Kidney capillary endothelial cell (primary cell): ENCODE measurements around the gene MPRIP.
"Not testable (repeated sequence)": the region's sequence is repeated elsewhere in the genome, so short reads cannot be mapped to it uniquely, and the experiment has no call there.

ENCODE experiments used
- DNase-seq: peaks from one replicate; pipeline ENCODE4 v3.0.0-alpha.2; 2018; ENCODE audit warnings: low spot score

Gene MPRIP

DNA sequence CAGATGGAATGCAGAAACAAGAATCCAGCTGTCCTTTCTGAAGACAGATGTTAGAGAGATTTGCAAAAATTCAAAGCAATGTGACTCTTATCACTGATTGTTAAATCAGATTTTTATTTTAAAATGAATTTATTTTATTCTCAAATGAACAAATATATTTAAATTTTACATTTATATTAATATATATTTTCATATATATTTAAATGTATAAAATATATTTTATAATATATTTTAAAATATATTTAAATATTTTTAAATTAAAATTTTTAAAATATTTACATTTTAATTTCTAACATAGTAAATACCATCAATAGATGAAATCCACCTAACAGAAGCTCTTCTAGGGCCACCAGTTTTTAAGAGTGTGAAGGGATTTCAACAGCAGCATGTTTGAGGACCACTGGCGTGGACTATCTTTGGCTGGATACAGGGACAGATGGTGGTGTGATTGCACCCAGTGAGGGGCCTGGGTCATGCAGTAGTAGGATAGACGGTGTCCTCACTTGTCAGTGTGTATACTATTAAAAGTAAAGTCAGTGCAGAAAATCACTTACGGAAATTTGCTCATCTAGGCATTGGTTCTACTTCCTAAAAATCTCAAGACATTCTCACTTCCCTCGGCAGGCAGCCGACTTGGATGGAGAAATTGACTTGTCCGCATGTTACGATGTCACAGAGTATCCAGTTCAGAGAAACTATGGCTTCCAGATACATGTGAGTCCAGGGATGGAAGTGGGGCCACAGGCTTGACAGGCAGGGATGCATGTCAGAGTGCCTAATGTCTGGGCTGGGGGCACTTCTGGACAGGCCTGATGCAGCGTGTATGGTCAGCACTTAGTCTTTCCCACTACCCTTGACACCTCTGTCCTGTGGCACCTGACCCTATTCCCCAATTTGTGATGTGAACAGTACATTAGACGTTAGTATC lies 107.5 kb downstream of the MPRIP start:
- no peak for DNase-seq

- no peak for DNase-seq
These were observed 108.2 kb downstream of the MPRIP start for GRCh38 chr17:17150448-17150800.

- peak; percentile 62 for DNase-seq
These were observed 108.8 kb downstream of the MPRIP start for GRCh38 chr17:17151055-17151454.

DNA sequence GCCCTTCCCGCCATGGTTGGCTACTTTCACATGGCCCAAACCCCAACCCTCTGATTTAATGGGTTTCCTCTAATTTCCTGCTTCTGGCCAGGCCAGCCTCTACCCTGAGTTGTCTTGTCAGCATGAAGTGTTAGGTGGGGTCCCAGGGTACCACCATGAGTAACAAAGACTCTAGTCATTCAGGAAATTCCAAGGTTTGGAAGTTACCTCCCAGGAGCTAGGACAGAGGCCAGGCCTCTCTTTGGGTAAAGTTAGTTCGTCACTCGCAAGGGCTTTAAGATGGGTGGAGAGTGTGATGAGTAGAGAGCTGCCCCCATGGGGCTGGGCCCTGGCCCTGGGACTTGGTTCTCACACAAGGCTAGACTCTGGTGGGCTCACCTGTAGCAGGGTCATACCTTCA lies 109.3 kb downstream of the MPRIP start:
- DNase-seq = no peak

DNA sequence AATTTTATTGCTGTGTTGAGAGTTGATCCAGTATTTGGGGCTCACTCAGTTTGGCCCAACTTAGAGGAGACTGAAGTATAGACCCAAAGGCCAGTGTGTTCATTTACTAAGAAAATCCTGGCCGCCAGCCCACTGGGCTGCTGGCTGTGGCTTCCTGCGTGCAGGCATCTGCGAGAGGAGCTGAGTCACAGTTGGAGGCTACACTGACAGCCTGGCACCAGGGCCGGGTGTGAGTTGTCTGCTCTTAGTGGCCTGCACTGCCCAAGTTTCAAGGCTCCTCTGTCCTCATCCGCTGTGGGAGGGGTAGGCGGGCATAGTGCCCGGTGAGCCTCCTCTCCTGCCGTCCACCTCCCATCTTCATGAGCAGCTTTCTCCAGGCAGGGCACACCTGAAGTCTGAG lies 109.7 kb downstream of the MPRIP start:
- DNase-seq = peak; percentile 82

- DNase-seq = no peak
These were observed 110.1 kb downstream of the MPRIP start for GRCh38 chr17:17152385-17152784.

DNA sequence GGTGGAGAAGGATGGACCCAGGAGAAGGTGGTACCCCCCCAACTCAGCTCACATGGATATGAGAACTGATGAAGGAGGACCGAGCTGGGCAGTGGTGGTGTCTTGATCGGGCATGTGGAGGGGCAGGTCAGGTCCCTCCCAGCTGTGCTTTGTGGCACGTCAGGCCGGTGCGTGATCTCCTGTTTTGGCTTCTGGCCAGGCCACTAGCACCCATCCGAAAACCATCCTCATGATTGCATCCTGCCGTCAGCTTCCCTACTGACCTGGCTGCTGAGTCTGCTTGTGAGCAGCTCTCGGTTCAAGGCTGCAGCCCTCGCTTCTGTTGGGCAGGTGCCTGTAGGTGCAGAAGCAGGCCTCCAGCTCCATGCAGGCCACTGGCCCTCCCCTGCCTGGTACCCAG lies 110.8 kb downstream of the MPRIP start:
- no peak for DNase-seq

DNA sequence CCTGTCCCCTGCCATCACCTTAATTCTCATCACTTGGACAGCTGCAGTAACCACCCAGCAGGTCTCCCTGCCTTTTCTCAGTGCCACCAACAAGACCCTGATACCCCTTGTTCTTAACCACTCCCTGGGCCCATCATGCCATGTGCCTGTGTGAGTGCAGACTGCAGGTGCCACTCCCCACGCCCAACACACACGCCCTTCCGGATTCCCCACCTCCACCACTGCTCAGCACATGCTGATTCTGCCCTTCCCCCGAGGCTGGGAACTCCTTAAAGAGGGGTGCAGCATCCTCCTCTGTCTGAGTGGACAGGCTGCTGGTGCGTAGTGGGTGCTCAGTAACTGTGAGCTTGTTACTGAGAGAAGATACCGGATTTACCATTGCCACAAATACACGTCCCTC lies 111.5 kb downstream of the MPRIP start:
- DNase-seq = no peak

DNA sequence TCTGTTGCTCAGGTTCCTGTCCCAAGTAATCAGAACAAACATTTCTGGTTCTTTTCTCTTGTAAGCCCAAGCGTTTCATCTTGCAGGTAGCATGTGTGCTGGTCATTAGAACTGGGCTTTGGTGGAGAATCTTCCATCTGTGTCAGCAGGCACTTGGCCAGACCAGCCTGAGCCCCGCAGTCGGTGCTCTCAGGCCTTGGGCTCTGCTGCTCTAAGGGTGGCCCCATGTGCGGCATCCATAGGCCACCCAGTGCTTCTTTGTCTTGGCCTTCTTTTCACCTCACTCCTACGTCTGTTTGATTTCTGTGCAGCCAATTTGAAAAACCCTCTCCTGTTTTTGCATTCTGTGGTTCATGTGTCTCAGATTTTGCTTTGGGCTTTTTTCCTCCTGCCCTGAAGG lies 112.3 kb downstream of the MPRIP start:
- DNase-seq = no peak

- no peak for DNase-seq
These were observed 112.7 kb downstream of the MPRIP start for GRCh38 chr17:17154981-17155380.

DNA sequence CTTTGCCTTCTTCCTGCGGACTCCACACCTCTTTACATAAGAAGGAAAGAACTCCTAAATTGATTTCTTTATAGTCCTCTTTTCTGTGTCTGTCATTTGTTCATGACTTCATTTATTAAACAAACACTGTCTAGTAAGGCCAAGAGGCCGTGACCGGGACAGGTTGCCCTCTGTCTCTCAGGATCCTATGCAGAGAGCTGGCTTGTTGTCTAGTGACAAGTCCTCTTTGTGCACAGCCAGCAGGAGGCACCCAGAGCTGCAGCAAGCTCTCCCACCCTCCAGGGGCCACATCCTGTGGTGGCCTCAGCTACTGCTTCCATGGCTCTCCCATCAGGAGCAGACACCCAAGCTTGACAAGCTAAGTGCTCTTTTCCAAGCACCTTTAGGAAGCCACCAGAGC lies 113.3 kb downstream of the MPRIP start:
- no peak for DNase-seq

GRCh38 chr17:17156107-17156506 lies 113.8 kb downstream of the MPRIP start:
- DNase-seq = no peak

DNA sequence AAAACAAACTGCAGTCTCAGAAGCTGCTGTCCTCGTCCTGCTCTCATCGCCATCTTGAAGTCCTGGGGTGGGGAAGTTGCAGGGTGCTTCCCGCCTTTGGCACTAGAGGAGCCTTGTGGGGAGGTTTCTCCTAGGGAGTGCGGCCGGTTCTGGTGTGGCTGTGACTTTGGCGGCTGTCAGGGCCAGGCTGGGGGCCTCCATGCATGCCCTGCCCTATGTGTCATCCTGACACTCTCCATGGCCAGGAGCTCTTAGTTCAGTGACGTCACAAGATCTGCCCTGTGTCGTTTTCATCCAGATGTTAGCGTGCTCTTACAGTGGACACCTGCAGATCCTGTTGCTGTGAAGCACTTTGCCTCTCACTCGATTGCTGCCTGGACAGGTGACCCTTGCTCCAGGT lies 114.3 kb downstream of the MPRIP start:
- no peak for DNase-seq

DNA sequence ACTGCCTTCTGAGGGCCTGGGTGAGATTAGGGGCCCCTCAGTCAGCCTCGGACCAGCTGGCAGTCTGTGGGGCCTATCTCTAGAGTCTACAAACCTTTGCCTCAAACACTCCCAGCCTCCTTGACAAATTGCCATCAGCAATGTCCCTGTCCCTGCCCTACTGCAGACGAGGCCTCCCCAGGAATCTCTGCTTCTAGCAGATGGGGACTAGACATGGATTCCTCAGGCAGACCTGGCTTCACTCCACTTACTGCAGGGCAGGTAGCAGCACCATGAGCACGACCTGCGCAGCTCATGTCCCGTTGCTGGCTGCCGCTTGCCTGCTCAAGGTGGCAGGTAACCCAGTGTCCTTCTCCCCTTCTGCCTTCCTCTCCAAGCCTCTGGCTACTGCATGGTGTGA lies 114.8 kb downstream of the MPRIP start:
- no peak for DNase-seq

DNA sequence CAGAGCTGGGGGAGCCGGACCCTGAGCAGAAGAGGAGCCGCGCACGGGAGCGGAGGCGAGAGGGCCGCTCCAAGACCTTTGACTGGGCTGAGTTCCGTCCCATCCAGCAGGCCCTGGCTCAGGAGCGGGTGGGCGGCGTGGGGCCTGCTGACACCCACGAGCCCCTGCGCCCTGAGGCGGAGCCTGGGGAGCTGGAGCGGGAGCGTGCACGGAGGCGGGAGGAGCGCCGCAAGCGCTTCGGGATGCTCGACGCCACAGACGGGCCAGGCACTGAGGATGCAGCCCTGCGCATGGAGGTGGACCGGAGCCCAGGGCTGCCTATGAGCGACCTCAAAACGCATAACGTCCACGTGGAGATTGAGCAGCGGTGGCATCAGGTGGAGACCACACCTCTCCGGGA lies 116.2 kb downstream of the MPRIP start:
- not testable (repeated sequence) for DNase-seq

DNA sequence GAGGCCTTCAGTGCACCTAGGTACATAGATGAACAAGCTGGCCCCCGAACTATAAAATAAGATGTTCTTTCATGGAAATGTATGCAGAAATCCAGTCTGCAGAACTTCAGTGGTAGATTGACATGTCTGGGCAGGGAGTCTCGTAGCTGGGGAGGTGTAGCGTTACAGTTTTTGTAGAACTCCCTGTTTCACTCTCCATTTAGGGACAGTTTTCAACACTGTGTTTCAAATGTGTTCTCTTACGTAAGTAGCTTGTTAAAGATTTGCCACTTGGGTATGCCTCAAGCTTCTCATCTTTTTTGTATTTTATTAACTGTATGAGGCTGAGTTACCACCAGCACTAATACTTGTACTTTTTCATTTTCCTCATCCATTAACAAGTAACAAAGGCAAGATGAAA lies 117.3 kb downstream of the MPRIP start:
- DNase-seq = no peak

DNA sequence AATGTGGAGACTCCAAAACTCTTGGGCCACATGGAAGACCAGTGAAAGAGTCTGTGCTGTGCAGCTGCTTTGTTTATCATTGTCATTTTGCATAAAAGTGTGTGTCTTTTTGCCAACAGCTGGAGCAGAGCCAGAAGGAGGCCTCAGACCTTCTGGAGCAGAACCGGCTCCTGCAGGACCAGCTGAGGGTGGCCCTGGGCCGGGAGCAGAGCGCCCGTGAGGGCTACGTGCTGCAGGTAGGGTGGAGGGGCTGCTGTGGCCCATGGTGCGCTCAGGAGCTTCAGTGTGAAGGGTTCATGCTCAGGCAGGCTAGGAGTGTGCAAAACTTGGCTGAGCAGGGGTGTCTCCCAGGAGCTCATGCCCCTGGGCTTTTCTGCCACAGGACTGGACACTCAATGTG lies 118.9 kb downstream of the MPRIP start:
- DNase-seq = no peak

DNA sequence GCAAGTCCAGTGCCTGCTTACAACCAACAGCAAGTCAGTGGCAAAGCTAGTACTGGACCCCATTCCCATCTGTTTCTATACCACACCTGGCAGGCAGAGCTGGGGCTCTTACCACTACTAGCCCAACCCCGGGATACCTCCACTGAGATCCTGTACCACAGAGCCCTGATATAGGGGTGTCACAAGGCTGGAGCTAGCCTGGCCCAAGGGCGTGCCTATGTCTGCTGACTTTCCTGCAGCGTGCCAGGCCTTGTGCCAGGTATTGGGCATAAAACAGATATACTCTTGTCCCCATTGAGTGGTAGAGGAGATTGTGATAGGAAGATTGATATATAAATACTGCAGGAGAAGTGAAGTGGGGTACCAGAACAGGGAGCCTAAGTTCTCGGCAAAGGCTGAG lies 119.5 kb downstream of the MPRIP start:
- DNase-seq = no peak

DNA sequence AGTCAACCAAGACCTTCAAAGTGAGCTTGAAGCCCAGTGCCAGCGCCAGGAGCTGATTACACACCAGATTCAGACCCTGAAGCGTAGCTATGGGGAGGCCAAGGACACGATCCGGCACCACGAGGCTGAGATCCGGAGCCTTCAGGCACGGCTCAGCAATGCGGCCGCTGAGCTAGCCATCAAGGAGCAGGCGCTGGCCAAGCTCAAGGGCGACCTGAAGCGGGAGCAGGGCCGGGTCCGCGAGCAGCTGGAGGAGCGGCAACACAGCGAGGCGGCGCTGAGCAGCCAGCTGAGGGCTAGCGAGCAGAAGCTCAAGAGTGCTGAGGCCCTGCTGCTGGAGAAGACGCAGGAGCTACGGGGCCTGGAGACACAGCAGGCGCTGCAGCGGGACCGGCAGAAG lies 121.9 kb downstream of the MPRIP start:
- no peak for DNase-seq

- no peak for DNase-seq
These were observed 122.4 kb downstream of the MPRIP start for GRCh38 chr17:17164676-17165075.

DNA sequence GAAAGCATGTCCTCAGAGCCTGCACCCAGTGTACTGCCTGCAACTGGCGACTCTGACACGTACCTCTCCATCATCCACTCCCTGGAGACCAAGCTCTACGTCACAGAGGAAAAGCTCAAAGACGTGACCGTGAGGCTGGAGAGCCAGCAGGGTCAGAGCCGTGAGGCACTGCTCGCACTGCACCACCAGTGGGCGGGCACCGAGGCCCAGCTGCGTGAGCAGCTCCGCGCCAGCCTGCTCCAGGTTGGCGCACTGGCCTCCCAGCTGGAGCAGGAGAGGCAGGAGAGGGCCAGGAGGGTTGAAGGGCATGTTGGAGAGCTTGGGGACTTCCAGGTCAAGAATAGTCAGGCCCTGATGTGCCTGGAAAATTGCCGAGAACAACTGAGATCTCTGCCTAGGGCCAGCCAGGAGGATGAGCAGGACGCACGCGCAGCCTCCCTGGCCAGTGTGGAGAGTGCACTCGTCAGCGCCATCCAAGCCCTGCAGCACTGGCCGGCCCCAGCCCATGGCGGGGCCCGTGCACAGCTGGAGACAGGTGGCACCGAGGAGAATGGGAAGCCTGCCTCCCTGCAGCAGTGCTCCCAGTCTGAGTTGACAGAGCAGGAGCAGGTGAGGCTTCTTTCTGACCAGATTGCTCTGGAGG lies 123.5 kb downstream of the MPRIP start:
- DNase-seq = no peak

- DNase-seq = no peak
These were observed 124.2 kb downstream of the MPRIP start for GRCh38 chr17:17166446-17166845.

DNA sequence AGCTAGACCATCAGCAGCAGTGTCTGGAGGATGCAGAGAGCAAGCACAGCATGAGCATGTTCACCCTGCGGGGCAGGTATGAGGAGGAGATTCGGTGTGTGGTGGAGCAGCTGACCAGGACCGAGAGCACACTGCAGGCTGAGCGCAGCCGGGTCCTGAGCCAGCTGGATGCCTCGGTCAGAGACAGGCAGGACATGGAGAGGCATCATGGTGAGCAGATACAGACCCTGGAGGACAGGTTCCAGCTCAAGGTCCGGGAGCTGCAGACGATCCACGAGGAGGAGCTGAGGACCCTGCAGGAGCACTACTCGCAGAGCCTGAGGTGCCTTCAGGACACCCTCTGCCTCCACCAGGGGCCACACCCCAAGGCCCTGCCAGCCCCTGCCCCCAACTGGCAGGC lies 125.1 kb downstream of the MPRIP start:
- DNase-seq = no peak

DNA sequence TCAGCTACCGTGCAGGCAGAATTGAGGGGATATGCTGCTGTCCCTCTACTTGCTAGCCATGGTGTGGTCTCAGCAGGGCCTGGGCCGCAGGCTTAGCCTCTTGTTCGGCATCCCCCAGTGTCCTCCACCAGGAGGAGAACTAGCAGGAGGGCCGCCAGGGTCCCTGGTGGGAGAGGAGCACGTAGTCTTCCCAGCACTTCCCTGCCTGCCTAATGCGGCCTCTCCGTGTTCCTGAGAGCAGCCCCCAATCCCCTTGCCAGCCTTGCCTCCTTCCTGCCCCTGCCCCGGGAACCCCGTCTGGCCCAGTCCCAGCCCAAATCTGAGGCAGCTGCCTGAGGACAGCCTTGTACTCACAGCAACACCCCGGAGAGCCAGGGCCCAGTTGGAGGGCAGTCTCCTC lies 125.7 kb downstream of the MPRIP start:
- no peak for DNase-seq
